Activated CD4-positive, alpha-beta T cell treated with anti-CD3 and anti-CD28 coated beads, Interleukin-2, amount 50 U/mL, for 48 hours (primary cell): ENCODE data around the gene PUM2.

Experiments
- DNase-seq, 2 experiments: peaks; one replicate each; pipeline ENCODE4 v3.0.0-alpha.2; 2020

The PUM2 gene

DNA sequence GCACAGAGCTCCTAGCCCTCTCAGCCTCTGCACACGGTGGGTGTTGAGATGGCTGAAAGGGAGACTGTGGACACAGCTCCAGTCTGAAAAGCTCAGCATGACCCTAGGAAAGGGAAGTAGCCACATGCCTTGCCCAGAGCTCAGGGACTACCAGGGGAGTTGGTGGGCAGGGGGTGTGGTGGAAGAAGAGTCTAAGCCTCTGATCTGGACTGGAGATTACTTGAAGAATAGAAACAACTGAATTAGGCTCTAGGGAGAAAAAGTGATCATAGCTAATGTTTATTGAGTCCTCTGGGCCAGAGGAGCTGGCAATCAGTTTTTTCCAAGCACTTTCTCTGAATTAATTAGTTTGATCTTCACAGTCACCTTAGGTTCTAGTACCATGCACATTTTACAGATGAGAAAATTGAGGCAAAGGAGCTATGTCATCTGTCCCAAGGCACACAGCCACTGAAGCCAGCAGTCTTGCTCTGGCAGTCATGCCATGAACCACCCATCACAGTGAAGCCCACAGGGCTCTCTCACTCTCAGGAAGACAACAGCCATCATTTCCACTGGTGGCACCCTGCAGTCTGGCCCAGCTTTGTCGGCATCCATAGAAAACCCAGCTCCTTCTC is 136.0 kb downstream of the PUM2 start:
- DNase-seq = no peak

DNA sequence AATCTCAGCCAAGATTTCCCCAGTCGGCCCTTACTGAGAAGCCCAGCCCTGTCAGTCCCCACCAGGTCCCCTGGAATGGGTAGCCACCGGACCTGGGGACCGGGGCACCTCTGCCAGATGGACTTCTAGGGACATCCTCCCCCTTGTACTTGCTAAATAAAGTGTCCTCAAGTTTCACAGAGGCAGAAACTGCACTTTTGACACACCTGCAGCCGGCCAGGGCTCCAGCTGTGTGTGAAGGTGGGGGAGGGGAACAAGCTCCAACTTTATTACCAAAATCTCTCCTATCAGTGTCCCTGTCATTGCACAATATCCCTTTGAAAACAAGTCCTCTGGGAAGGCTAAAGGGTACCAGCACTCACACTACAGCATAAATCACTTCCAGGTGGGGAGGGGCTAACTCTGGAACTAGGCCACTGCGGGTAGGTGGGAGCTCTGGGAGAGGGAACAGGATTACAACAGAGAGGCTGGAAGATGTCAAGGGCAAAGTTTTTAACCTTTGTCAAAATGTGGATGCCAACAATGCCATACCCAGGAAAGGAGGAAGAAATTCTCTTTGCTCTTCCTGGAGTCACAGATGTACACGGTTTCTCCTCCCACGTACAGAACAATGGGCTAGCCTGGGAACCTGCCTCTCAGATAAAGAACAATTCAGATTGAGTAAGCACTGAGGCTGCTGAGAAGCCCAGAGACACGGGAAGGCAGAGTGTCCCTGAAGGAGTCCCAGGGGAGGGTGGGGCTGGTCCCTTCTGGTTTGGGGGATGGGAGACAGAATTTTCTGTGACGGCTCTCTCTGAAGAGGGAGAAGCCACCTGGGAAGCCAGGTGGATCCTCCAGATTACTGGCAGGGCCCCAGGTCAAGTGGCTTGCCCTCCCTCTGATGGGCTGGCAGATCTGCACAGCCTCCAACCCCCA is 136.7 kb downstream of the PUM2 start:
- DNase-seq = no peak

GRCh38 chr2:20212871-20213503 is 137.7 kb downstream of the PUM2 start:
- no peak for DNase-seq

DNA sequence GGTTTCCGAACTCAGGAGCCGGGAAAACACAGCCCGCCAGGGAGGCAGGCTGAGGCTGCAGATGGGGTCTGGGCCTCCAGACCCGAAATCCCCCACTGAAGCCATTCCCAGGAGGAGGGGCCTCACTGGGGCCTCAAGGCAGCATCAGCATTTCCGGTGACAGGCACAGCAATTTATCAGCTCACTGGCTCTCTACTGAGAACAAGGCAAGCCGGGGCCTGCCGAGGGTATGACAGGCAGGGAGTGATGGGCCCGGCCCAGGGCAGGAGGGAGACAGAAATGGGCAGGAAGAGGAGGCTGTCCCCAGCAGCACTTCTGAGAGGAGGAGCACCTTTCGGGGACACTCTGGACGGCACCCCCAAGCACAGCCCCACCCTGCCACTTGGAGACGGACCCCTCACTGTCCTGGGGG is 138.2 kb downstream of the PUM2 start:
- DNase-seq = no peak

DNA sequence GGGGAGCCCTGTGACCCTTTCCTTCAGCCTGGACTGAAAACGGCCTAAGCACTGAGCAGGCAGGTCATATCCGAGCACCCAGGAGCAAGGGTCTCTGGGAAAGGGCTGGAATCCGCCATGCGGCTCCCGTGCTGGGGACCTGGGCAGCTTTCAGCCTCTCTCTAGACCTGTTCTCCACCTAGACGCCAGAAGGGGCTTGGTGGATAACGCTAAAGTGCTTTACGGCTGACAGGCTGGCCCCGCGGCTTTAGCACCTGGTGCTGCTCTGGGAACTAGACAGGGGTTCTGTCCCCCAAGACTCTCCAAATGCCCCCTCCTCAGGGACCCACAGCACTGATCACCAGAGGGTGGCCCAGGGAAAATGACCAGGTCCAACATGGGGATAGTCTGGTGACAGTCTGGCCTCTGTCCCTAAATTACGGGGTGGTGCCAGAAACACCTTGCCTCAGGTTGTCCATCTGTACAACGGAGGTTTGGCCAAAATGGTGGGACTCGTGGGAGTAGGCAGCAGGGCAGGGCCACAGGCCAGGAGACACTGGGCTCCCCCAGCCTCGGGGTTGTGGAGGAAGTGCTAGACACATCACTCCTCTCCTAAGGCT is 138.7 kb downstream of the PUM2 start:
- no peak for DNase-seq

DNA sequence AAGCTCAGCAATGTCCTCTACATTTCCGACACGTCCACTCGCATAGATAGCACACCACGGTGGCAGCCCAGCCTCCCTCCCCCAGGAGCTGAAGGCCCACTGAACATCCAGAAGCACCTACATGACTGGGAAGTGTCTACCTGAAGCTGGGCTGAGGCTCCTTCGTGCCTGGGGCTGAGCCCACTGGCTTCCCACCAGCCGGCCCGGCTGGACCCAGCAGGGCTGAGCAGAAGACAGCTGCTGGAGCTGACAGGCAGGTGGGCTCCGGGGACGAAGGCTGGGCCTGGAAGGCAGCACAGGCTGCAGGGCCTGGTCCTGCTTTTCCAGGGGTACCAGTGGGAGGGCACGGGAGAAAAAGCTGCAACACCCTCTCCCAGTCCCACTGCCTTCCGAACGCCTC is 139.2 kb downstream of the PUM2 start:
- no peak for DNase-seq

GRCh38 chr2:20210462-20210861 is 140.2 kb downstream of the PUM2 start:
- no peak for DNase-seq

- no peak for DNase-seq
Observed at GRCh38 chr2:20209373-20210109, 141.1 kb downstream of the PUM2 start.

GRCh38 chr2:20208476-20208859 is 142.2 kb downstream of the PUM2 start:
- DNase-seq = no peak

DNA sequence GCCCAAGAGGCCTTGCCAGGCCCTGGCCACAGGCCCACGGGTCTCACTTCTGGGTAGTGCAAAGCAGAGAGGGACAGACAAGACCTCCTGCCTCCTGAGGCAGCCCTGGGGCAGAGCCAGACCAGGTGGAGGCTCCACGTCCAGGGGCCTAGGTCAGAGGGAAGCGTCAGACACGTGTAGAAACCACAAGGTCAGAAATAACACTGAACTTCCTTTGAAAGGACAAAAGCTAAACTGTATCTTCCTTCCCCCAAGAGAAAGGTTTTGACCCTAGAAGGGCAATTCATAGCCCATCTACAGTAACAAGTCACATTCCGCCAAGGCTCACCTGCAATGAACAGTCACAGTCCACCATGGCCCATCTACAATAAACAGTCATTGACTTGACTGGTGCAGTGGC is 143.6 kb downstream of the PUM2 start:
- DNase-seq = no peak

DNA sequence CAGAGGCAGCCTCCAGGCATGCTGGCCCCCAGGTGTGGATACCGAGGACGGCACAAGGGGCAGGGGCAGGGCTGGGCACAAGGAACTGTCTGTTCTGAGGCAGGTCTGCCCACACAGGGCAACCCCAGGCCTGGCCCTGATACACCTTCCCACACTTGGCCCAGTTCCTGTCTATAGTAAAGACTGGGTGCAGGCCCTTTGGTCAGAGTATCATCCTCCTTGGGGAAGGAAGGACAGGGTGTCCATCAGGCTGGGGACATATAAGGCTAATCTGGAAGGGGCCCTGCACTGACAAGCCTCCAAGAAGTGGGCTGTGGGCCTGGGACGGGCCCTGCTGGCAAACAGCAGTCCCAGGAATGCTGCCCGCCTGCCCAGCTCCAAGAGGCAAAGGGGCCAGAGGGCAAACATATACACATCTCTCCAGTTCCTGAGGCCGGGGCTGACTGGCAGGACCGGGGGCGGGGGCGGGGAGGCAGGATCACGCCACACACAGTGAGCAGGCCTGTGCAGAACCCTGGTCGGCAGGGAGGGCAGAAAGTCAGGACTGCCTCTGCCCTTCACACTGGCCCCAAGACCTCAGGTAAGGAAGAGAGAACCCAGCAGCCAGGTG is 144.6 kb downstream of the PUM2 start:
- DNase-seq = no peak

GRCh38 chr2:20205069-20205468 is 145.6 kb downstream of the PUM2 start:
- no peak for DNase-seq

GRCh38 chr2:20203521-20204225 is 147.0 kb downstream of the PUM2 start:
- no peak for DNase-seq

DNA sequence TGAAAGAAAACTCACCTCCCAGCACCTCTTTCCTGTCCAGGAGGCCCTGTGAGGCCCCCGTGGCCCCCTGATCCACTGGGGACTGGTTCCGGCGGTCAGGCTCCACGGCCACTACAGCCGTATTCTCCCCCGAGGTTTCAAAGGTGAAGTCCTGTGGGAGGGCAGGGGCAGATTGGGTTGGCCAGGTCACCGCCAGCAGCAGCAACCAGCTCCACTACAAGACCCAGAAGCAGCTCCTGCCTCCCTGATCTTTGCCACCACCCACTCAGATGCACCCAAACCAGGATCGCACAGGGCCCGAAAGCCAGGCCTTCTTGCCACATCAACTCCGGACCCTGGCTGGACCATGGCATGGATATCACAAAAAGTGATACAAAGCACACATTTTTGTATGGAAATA is 147.6 kb downstream of the PUM2 start:
- no peak for DNase-seq

GRCh38 chr2:20201671-20202070 is 149.0 kb downstream of the PUM2 start:
- DNase-seq = no peak

DNA sequence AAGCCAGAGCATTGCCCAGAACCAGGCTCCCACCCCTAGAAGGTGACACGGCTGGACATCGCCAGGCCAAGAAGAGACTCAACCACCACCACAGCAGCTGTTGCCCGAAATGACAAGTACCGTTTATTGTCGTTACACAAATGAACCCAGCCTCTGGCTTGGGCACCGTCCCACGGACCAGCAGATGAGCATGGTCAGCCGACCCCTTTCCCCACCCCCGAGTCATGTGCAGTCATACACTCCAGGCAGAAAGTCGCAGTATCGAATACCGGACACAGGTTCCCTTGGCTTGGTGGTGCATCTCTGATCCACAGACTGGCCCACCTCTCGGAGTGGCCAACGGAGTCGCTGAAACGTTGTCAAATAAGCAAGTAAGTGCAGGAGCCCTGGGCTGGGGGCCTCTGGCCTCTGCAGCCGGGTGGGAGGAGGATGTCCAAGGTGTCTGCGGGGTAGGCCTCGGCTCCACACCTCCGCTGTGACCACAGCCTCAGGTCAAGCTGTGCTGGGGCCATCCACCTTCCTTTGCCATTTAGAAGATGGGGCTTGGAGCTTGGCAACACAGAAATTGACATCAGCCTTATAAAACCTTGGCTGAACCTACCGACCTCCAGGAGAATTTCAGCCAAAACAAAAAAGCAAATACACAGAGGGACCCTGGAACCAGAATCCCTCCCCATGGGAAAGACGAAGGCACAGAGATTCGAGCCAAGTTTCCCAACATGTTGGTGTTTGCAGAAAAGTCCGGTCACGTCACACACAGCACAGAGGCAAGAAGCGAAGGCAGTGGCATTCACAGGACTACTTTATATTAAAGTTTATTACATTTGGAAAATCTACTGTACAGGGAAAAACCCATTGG is 149.7 kb downstream of the PUM2 start:
- DNase-seq = no peak

DNA sequence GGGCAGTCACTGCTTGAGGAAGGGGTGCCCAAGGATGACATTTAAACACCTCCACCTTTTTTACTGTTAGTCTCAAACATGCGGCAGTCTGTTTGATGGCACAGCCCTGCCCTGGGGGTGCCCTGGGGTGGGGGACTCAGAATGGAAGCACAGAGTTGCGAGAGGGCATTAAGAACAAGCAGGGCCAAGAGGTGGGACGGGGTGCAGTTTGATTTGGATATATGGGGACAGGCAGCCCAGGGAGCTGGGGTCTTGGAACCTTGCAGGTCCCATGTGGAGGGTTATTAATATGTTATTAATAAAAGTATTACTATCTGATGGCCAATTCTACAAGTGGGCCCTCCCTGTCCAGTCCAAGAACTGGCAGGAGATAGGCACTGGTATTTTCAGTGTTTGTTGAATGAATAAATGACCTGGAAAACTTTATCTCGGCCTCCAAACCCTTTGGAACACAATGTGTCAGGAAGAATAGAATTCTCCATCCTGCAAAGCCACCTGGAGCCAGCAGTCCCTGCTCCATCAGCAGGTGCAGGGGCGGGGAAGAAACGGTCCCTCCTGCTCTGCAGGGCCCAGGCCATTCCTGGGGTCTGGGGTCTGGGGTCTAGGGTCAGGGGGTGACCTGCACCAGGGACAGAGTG is 150.9 kb downstream of the PUM2 start:
- no peak for DNase-seq

GRCh38 chr2:20198796-20199632 is 151.6 kb downstream of the PUM2 start:
- DNase-seq = no peak
